DOHH2 (cell line): ENCODE measurements around the gene GRIP2.

ENCODE experiments used
- H3F3A ChIP-seq: fragments of 200-600 bp; sonication (generic), shearing (Covaris generic); 2 replicates; pipeline ENCODE4 v1.6.0; 2016; ENCODE audit warnings: antibody characterized with exemption, mild to moderate bottlenecking; ENCODE audit not compliant: control insufficient read depth, insufficient read depth
- H3K27ac ChIP-seq: fragments of 200-600 bp; sonication (generic); 2 replicates; pipeline ENCODE4 v1.5.1; 2014; ENCODE audit warnings: low read depth, mild to moderate bottlenecking, low read length, moderate library complexity
- H3K27me3 ChIP-seq: fragments of 200-600 bp; sonication (generic); 2 replicates; pipeline ENCODE4 v1.6.1; 2014; ENCODE audit warnings: mild to moderate bottlenecking, low read length, mixed read lengths; ENCODE audit not compliant: control insufficient read depth
- H3K36me3 ChIP-seq: fragments of 200-600 bp; sonication (generic); 2 replicates; pipeline ENCODE4 v1.6.1; 2014; ENCODE audit warnings: mild to moderate bottlenecking, low read length, moderate library complexity, mixed read lengths; ENCODE audit not compliant: control insufficient read depth
- H3K4me1 ChIP-seq: fragments of 200-600 bp; sonication (generic); 2 replicates; pipeline ENCODE4 v1.6.1; 2014; ENCODE audit warnings: mild to moderate bottlenecking, low read length, mixed read lengths; ENCODE audit not compliant: control insufficient read depth
- H3K4me2 ChIP-seq: fragments of 200-600 bp; sonication (generic); 2 replicates; pipeline ENCODE4 v1.6.0; 2014; ENCODE audit warnings: mild to moderate bottlenecking, low read length, moderate library complexity
- H3K4me3 ChIP-seq: fragments of 200-600 bp; sonication (generic); 2 replicates; pipeline ENCODE4 v1.5.1; 2014; ENCODE audit warnings: mild to moderate bottlenecking, low read length, mixed read lengths
- H3K79me2 ChIP-seq: fragments of 200-600 bp; sonication (generic); 2 replicates; pipeline ENCODE4 v1.6.1; 2014; ENCODE audit warnings: mild to moderate bottlenecking, low read length, mixed read lengths; ENCODE audit not compliant: control insufficient read depth
- H3K9me2 ChIP-seq: fragments of 200-600 bp; sonication (generic); replicated peaks from 2 replicates; pipeline ENCODE4 v1.6.1; 2014; ENCODE audit warnings: mild to moderate bottlenecking, low read length, mixed read lengths; ENCODE audit not compliant: control insufficient read depth
- H3K9me3 ChIP-seq: fragments of 200-600 bp; sonication (generic); 2 replicates; pipeline ENCODE4 v1.6.1; 2014; ENCODE audit warnings: antibody characterized with exemption, low read length, mixed read lengths; ENCODE audit not compliant: control insufficient read depth, insufficient read depth
- H4K20me1 ChIP-seq: fragments of 200-600 bp; sonication (generic); 2 replicates; pipeline ENCODE4 v1.6.0; 2014; ENCODE audit warnings: low read depth, mild to moderate bottlenecking, antibody characterized with exemption, low read length, moderate library complexity; ENCODE audit not compliant: control insufficient read depth, insufficient read depth
- EZH2phosphoT487 ChIP-seq: fragments of 200-600 bp; sonication (generic); IDR thresholded peaks from 2 replicates; pipeline ENCODE4 v1.6.1; 2017; ENCODE audit warnings: borderline replicate concordance, mild to moderate bottlenecking, antibody characterized with exemption, low read length, moderate library complexity, mixed read lengths
- TF ChIP-seq, protein P1 (sequence below): fragments of 200-600 bp; sonication (generic); IDR thresholded peaks from one replicate; pipeline ENCODE4 v1.5.1; 2014; ENCODE audit warnings: antibody characterized with exemption, mild to moderate bottlenecking, low read depth, low read length; ENCODE audit not compliant: poor library complexity, severe bottlenecking

The GRIP2 gene

DNA sequence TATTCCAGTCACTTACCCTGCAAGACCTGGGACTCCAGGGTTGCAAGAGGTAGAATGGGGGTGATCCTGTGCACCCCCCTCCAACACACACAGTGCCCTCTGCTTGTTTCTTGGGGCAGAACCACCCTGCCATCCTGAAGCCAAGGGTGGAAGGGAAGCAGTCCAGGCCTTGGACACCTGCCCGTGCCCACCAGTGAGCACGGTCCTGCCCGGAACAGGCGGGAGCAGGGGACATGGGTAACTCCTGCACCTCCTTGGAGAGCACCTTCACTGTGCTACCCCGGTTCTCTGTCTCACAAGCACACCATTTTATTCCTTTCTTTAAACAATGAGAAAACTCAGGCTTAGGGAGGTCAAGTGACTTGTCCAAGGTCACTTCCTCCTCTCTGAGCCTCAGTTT, 80.8 kb downstream of the GRIP2 start:
- Histone ChIP-seq H3K27ac (no peak overlapping the region), H3K9me2 (no peaks in the 10 kb centered on the region), H3K4me3 (no peak overlapping the region), H3F3A (no peaks in the 10 kb centered on the region), H3K27me3 (no peaks in the 10 kb centered on the region), H3K36me3 (peaks cover 93% of the 10 kb centered on the region), H3K79me2 (no peaks in the 10 kb centered on the region), H4K20me1 (no peaks in the 10 kb centered on the region), H3K4me2 (no peak overlapping the region), H3K9me3 (no peaks in the 10 kb centered on the region), H3K4me1 (no peaks in the 10 kb centered on the region)
- no peak for TF ChIP-seq EZH2phosphoT487
- TF ChIP-seq, protein P1, sequence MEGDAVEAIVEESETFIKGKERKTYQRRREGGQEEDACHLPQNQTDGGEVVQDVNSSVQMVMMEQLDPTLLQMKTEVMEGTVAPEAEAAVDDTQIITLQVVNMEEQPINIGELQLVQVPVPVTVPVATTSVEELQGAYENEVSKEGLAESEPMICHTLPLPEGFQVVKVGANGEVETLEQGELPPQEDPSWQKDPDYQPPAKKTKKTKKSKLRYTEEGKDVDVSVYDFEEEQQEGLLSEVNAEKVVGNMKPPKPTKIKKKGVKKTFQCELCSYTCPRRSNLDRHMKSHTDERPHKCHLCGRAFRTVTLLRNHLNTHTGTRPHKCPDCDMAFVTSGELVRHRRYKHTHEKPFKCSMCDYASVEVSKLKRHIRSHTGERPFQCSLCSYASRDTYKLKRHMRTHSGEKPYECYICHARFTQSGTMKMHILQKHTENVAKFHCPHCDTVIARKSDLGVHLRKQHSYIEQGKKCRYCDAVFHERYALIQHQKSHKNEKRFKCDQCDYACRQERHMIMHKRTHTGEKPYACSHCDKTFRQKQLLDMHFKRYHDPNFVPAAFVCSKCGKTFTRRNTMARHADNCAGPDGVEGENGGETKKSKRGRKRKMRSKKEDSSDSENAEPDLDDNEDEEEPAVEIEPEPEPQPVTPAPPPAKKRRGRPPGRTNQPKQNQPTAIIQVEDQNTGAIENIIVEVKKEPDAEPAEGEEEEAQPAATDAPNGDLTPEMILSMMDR = no peak

DNA sequence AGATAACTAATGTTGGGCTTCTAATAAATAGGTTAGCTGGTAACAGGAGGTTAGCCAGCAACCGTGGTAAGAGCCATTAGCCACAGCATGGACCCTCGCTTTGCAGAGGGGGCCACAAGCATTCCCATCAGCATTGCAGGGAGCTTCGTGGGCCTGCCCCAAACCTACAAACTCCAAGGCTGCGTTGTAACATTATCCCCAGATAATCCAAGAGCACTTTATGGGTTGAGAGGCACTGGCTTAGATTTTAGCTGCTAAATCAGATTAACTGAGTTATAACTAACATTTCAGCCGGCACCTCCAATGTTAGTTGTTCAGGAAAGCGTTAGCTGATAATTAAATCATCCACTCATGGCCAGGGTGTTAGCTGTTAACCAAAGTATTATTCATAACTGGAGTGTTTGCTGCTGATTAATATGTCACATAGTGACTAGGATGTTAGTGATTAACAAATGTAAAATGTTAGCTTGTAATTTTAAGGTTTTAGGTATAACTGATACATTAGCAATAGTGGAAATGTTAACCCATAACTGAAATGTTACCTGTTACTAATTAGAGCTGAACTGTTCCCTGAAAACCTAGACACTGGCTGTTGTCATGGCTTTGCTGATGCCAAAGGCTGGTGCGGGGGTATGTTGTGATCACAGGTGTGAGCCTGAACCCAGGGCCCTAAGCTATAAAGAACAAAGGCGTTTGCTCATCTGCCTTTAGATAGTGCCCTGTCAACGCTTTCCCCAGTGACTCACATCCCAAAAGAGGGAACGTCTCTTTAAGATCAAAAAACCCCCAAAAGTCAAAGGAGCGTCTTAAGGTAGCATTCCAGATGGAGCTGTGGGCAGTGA, 81.5 kb downstream of the GRIP2 start:
- H3K4me3 ChIP-seq = no peak overlapping the region
- H3K4me1 ChIP-seq = no peaks in the 10 kb centered on the region
- no peak overlapping the region for H3K27ac ChIP-seq
- H3K79me2 ChIP-seq = no peaks in the 10 kb centered on the region
- no peak overlapping the region for H3K4me2 ChIP-seq
- no peaks in the 10 kb centered on the region for H3F3A ChIP-seq
- no peaks in the 10 kb centered on the region for H3K9me2 ChIP-seq
- H4K20me1 ChIP-seq = no peaks in the 10 kb centered on the region
- H3K36me3 ChIP-seq = peaks cover 90% of the 10 kb centered on the region
- no peaks in the 10 kb centered on the region for H3K27me3 ChIP-seq
- TF ChIP-seq, protein P1 = no peak
- no peak for TF ChIP-seq EZH2phosphoT487
- no peaks in the 10 kb centered on the region for H3K9me3 ChIP-seq

DNA sequence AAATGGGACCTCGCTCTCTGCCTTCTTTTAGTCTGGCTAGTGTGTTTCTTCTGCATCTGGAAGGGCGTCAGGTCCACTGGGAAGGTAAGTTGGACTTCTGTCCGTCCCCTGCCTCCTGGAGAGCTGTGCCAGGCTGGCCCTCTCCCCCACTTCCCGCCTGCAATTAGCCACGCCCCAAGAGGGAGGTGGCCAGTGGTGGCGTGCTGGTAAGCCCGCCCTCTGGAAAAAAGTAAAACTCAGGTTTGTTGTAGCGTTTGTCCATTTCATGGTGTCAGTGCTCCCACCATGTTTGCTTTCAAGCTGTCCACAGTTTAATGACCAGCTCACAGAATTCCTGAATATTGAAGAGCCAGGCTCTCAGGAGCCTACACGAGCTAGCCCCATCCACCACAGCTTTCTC, 82.1 kb downstream of the GRIP2 start:
- Histone ChIP-seq H3K4me2 (no peak overlapping the region), H3K9me2 (no peaks in the 10 kb centered on the region), H4K20me1 (no peaks in the 10 kb centered on the region), H3K4me3 (no peak overlapping the region), H3F3A (no peaks in the 10 kb centered on the region), H3K27me3 (no peaks in the 10 kb centered on the region), H3K36me3 (peaks cover 90% of the 10 kb centered on the region), H3K79me2 (no peaks in the 10 kb centered on the region), H3K4me1 (no peaks in the 10 kb centered on the region), H3K9me3 (no peaks in the 10 kb centered on the region), H3K27ac (no peak overlapping the region)
- TF ChIP-seq, protein P1 = no peak
- no peak for TF ChIP-seq EZH2phosphoT487
